Neural cell (in vitro differentiated cells): ENCODE data around the gene ITGB7. TPM values are rescaled to one million over a fixed set of nuclear protein-coding genes. Genes with fewer than 3 reads are reported as not detected.

Experiments
- H2AFZ ChIP-seq: fragments of 200-600, 300-800 bp; sonication (generic), shearing (Covaris generic); 2 replicates; pipeline ENCODE4 v1.6.0; 2014; ENCODE audit warnings: low read depth, mild to moderate bottlenecking, antibody characterized with exemption, low read length, moderate library complexity
- H3F3A ChIP-seq: fragments of 200-600 bp; shearing (Covaris generic); 2 replicates; pipeline ENCODE4 v1.6.1; 2016; ENCODE audit warnings: mild to moderate bottlenecking, moderate library complexity, mixed read lengths, antibody characterized with exemption, low read length; ENCODE audit not compliant: insufficient read depth, poor library complexity, severe bottlenecking
- H3K27ac ChIP-seq: fragments of 200-600, 300-800 bp; sonication (generic), shearing (Covaris generic); 2 replicates; pipeline ENCODE4 v1.5.1; 2014; ENCODE audit warnings: mild to moderate bottlenecking, low read length, moderate library complexity
- H3K27me3 ChIP-seq: fragments of 300-800, 200-600 bp; sonication (generic), shearing (Covaris generic); 2 replicates; pipeline ENCODE4 v1.6.0; 2014; ENCODE audit warnings: mild to moderate bottlenecking, low read depth, low read length, moderate library complexity; ENCODE audit not compliant: insufficient read depth
- H3K36me3 ChIP-seq: fragments of 300-800, 200-600 bp; sonication (generic), shearing (Covaris generic); 2 replicates; pipeline ENCODE4 v1.5.1; 2014; ENCODE audit warnings: mild to moderate bottlenecking, antibody characterized with exemption, low read length, moderate library complexity; ENCODE audit not compliant: insufficient read depth
- H3K4me2 ChIP-seq: fragments of 300-800, 200-600 bp; sonication (generic), shearing (Covaris generic); 2 replicates; pipeline ENCODE4 v1.6.0; 2014; ENCODE audit warnings: mild to moderate bottlenecking, low read length
- H3K4me3 ChIP-seq: fragments of 300-800, 200-600 bp; sonication (generic), shearing (Covaris generic); 2 replicates; pipeline ENCODE4 v1.5.1; 2014; ENCODE audit warnings: mild to moderate bottlenecking, low read length, moderate library complexity
- H3K79me2 ChIP-seq: fragments of 200-600 bp; shearing (Covaris generic); replicated peaks from 2 replicates; pipeline ENCODE4 v1.6.0; 2014; ENCODE audit warnings: mild to moderate bottlenecking, low read length, moderate library complexity; ENCODE audit not compliant: insufficient read depth
- H3K9ac ChIP-seq: fragments of 300-800, 200-600 bp; sonication (generic), shearing (Covaris generic); 2 replicates; pipeline ENCODE4 v1.6.1; 2016; ENCODE audit warnings: mild to moderate bottlenecking, low read length, mixed read lengths
- H3K9me2 ChIP-seq: fragments of 200-600 bp; shearing (Covaris generic); 2 replicates; pipeline ENCODE4 v1.6.1; 2016; ENCODE audit warnings: mild to moderate bottlenecking, low read length, mixed read lengths; ENCODE audit not compliant: insufficient read depth
- H3K9me3 ChIP-seq: fragments of 200-600, 300-800 bp; sonication (generic), shearing (Covaris generic); 2 replicates; pipeline ENCODE4 v1.6.1; 2016; ENCODE audit warnings: mild to moderate bottlenecking, mixed run types, low read length, moderate library complexity, mixed read lengths
- H4K20me1 ChIP-seq: fragments of 200-600 bp; shearing (Covaris generic); 2 replicates; pipeline ENCODE4 v1.6.1; 2016; ENCODE audit warnings: mild to moderate bottlenecking, mixed run types; ENCODE audit not compliant: insufficient read depth
- EZH2 ChIP-seq: fragments of 200-600, 300-800 bp; shearing (Covaris generic), sonication (generic); IDR thresholded peaks from 2 replicates; pipeline ENCODE4 v1.6.1; 2014; ENCODE audit warnings: antibody characterized with exemption, low read length, borderline replicate concordance, mild to moderate bottlenecking; ENCODE audit not compliant: insufficient read depth, poor library complexity, severe bottlenecking
- MXI1 ChIP-seq: fragments of 450-650 bp; conservative IDR thresholded peaks from 2 replicates; pipeline ENCODE4 v1.6.1; 2014; ENCODE audit warnings: antibody characterized with exemption, mild to moderate bottlenecking; ENCODE audit not compliant: poor library complexity, severe bottlenecking
- POLR2AphosphoS5 ChIP-seq: IDR thresholded peaks from 2 replicates; pipeline ENCODE4 v1.6.1; 2012
- RAD21 ChIP-seq: fragments of 450-650 bp; conservative IDR thresholded peaks from 2 replicates; pipeline ENCODE4 v1.6.1; 2014; ENCODE audit warnings: antibody characterized with exemption, mild to moderate bottlenecking, moderate library complexity
- SMC3 ChIP-seq: fragments of 450-650 bp; conservative IDR thresholded peaks from 2 replicates; pipeline ENCODE4 v1.6.1; 2014; ENCODE audit warnings: antibody characterized with exemption, mild to moderate bottlenecking, moderate library complexity; ENCODE audit not compliant: poor library complexity
- TAF1 ChIP-seq: IDR thresholded peaks from 2 replicates; pipeline ENCODE4 v1.6.1; 2012; ENCODE audit warnings: low read depth
- polyA plus RNA-seq: library from polyadenylated mRNA; depleted of rRNA; stranded (reverse); fragments of >200 nt; gene quantifications from 2 replicates; pipeline ENCODE4 v1.2.3, GENCODE V29; 2014
- TF ChIP-seq, protein P1 (sequence below): IDR thresholded peaks from 2 replicates; pipeline ENCODE4 v1.6.1; 2012; ENCODE audit warnings: borderline replicate concordance
- TF ChIP-seq, protein P2 (sequence below): fragments of 450-650 bp; IDR thresholded peaks from 2 replicates; pipeline ENCODE4 v1.5.1; 2014; ENCODE audit warnings: antibody characterized with exemption, mild to moderate bottlenecking, moderate library complexity; ENCODE audit not compliant: poor library complexity, severe bottlenecking

ITGB7 gene
- polyA plus RNA-seq, 1 donor from 2014 or later, result not detected

DNA sequence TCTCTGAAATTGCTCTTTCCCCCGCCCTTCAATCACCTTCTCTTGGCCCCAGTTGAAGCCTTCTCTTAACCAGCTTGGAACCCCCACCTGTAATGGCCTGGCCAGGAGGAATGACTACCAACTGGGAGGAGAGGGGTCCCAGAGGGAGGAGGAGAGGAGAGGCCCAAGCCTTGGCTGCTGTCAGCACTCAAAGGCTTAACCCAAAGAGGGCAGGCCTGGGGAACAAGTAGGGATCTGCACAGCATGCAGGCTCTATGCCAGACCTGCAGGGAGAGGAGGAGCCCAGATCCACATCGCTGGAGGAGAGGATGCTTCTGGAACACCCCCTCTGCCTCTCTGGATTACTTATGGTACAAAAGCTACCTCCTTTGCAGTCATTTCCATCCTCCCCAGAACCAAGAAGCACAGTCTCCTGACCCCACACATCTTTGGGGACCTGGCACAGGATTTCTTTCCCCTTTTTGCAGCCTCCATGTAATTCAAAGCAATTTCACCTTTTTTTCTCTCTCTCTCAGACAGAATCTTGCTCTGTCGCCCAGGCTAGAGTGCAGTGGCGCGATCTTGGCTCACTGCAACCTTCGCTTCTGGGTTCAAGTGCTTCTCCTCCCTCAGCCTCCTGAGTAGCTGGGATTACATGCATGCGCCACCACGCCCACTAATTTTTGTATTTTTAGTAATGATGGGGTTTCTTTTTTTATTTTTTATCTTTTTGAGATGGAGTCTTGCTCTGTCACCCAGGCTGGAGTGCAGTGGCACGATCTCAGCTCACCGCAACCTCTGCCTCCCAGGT lies 18.8 kb upstream of the ITGB7 start:
- Histone ChIP-seq H3K36me3 (no peaks in the 10 kb centered on the region), H3F3A (no peaks in the 10 kb centered on the region), H3K27ac (no peak overlapping the region), H3K27me3 (peaks cover 7% of the 10 kb centered on the region), H3K4me2 (no peak overlapping the region), H3K9ac (no peak overlapping the region), H3K9me3 (no peaks in the 10 kb centered on the region), H3K9me2 (no peaks in the 10 kb centered on the region), H3K79me2 (no peaks in the 10 kb centered on the region), H3K4me3 (no peak overlapping the region), H2AFZ (no peak overlapping the region), H4K20me1 (no peaks in the 10 kb centered on the region)
- TF ChIP-seq SMC3 (no peak), POLR2AphosphoS5 (no peak), MXI1 (no peak), RAD21 (no peak), TAF1 (no peak), EZH2 (no peak)
- TF ChIP-seq, protein P1, sequence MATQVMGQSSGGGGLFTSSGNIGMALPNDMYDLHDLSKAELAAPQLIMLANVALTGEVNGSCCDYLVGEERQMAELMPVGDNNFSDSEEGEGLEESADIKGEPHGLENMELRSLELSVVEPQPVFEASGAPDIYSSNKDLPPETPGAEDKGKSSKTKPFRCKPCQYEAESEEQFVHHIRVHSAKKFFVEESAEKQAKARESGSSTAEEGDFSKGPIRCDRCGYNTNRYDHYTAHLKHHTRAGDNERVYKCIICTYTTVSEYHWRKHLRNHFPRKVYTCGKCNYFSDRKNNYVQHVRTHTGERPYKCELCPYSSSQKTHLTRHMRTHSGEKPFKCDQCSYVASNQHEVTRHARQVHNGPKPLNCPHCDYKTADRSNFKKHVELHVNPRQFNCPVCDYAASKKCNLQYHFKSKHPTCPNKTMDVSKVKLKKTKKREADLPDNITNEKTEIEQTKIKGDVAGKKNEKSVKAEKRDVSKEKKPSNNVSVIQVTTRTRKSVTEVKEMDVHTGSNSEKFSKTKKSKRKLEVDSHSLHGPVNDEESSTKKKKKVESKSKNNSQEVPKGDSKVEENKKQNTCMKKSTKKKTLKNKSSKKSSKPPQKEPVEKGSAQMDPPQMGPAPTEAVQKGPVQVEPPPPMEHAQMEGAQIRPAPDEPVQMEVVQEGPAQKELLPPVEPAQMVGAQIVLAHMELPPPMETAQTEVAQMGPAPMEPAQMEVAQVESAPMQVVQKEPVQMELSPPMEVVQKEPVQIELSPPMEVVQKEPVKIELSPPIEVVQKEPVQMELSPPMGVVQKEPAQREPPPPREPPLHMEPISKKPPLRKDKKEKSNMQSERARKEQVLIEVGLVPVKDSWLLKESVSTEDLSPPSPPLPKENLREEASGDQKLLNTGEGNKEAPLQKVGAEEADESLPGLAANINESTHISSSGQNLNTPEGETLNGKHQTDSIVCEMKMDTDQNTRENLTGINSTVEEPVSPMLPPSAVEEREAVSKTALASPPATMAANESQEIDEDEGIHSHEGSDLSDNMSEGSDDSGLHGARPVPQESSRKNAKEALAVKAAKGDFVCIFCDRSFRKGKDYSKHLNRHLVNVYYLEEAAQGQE, result no peak
- TF ChIP-seq, protein P2, sequence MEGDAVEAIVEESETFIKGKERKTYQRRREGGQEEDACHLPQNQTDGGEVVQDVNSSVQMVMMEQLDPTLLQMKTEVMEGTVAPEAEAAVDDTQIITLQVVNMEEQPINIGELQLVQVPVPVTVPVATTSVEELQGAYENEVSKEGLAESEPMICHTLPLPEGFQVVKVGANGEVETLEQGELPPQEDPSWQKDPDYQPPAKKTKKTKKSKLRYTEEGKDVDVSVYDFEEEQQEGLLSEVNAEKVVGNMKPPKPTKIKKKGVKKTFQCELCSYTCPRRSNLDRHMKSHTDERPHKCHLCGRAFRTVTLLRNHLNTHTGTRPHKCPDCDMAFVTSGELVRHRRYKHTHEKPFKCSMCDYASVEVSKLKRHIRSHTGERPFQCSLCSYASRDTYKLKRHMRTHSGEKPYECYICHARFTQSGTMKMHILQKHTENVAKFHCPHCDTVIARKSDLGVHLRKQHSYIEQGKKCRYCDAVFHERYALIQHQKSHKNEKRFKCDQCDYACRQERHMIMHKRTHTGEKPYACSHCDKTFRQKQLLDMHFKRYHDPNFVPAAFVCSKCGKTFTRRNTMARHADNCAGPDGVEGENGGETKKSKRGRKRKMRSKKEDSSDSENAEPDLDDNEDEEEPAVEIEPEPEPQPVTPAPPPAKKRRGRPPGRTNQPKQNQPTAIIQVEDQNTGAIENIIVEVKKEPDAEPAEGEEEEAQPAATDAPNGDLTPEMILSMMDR, result no peak

DNA sequence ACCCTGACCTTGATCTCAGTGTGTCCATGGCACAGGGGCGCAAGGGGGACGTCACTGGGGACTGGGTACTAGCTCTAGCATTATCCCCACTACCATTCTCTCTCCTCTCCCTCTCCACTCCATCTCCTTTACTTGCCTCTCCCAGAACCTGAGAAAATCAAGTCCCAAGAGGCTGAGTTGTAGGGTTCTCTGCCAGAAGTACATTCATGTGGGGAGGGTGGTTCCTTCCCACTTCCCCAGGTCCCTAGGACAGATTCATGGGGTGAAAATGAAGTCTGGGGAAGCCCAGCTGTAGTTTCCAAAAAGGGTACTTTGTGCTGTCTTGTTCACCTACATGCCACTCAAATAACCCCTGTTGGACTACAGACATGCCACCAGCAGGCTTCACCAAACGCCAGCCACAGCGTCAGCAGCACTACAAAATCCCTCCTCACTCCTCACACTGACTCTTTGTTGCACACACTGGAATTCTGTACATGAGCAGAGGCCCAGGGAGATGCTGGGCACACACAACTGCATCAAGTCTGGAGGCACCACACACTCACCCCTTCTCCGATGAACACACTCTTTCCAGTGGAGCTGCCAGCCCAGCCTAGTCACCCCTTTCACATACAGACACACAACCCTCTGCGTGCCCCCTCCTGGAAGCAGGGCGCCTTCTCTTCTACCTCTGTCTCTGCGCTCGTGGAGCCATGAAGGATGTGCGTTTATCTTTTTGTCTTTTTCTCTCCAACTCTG lies 18.0 kb upstream of the ITGB7 start:
- Histone ChIP-seq H3K27me3 (peaks cover 13% of the 10 kb centered on the region), H3K9ac (no peak overlapping the region), H3K27ac (no peak overlapping the region), H3K4me3 (no peak overlapping the region), H3F3A (no peaks in the 10 kb centered on the region), H3K36me3 (no peaks in the 10 kb centered on the region), H3K9me2 (no peaks in the 10 kb centered on the region), H3K4me2 (no peak overlapping the region), H3K9me3 (no peaks in the 10 kb centered on the region), H3K79me2 (no peaks in the 10 kb centered on the region), H2AFZ (no peak overlapping the region), H4K20me1 (no peaks in the 10 kb centered on the region)
- TF ChIP-seq, protein P2, result no peak
- TF ChIP-seq TAF1 (no peak), EZH2 (no peak), MXI1 (no peak), RAD21 (no peak), POLR2AphosphoS5 (no peak), SMC3 (no peak)
- TF ChIP-seq, protein P1, result no peak
